Measurements from ENCODE around the gene ZDHHC5. TPM values are rescaled to one million over a fixed set of nuclear protein-coding genes. Genes with fewer than 3 reads are reported as not detected.
A peak's percentile ranks its signal among the peaks of the same experiment; 100 is the strongest.

Gene ZDHHC5
- total and polyA plus RNA-seq, 2 of the 13 experiments (the other 11 are each of a cell fraction or from before 2014, with no cell fraction given) = 26.6 to 34.0 TPM

GRCh38 chr11:57639321-57640067 lies 28.4 kb upstream of the ZDHHC5 start (continued):
- no peak for TF ChIP-seq ZBTB4 (CRISPR knock-in tag; IDR thresholded peaks at IDR 0.05; ENCODE audit: borderline replicate concordance)
- no peak for TF ChIP-seq STAG1 (CRISPR knock-in tag; IDR thresholded peaks at IDR 0.05)
- no peak for TF ChIP-seq ZNF263 (CRISPR knock-in tag; IDR thresholded peaks at IDR 0.05)
- TF ChIP-seq ZNF605 (CRISPR knock-in tag; IDR thresholded peaks at IDR 0.05) = no peak
- no peak for TF ChIP-seq SSRP1 (CRISPR knock-in tag; IDR thresholded peaks at IDR 0.05)
- TF ChIP-seq MEF2D (CRISPR knock-in tag; IDR thresholded peaks at IDR 0.05) = peak; percentile 25; the same call in 1 of the 2 replicates
- no peak for TF ChIP-seq PCBP1 (IDR thresholded peaks at IDR 0.05; ENCODE audit: borderline replicate concordance, low read depth, low read length)
- TF ChIP-seq JUNB (CRISPR knock-in tag; IDR thresholded peaks at IDR 0.05; ENCODE audit: borderline replicate concordance) = no peak
- no peak for TF ChIP-seq ZSCAN20 (CRISPR knock-in tag; IDR thresholded peaks at IDR 0.05; ENCODE audit: borderline replicate concordance)
- TF ChIP-seq FOXO1 (CRISPR knock-in tag; IDR thresholded peaks at IDR 0.05) = no peak
- 0 out of 2 replicates have a peak, but pooled peaks have one; percentile 34 for TF ChIP-seq TFDP2 (CRISPR knock-in tag; IDR thresholded peaks at IDR 0.05)
- TF ChIP-seq ZNF333 (CRISPR knock-in tag; IDR thresholded peaks at IDR 0.05; ENCODE audit: borderline replicate concordance) = no peak
- no peak for TF ChIP-seq ZNF136 (CRISPR knock-in tag; IDR thresholded peaks at IDR 0.05; ENCODE audit: low read depth)
- TF ChIP-seq DMTF1 (CRISPR knock-in tag; IDR thresholded peaks at IDR 0.05) = no peak
- no peak for TF ChIP-seq RARA (CRISPR knock-in tag; IDR thresholded peaks at IDR 0.05)
- no peak for TF ChIP-seq ZNF337 (CRISPR knock-in tag; IDR thresholded peaks at IDR 0.05; ENCODE audit: borderline replicate concordance, low read depth)
- no peak for TF ChIP-seq RFX5 (IDR thresholded peaks at IDR 0.05; ENCODE audit: low read depth, low read length)
- no peak for TF ChIP-seq TFE3 (CRISPR knock-in tag; IDR thresholded peaks at IDR 0.05)
- no peak for TF ChIP-seq ZNF800 (CRISPR knock-in tag; IDR thresholded peaks at IDR 0.05)
- no peak for TF ChIP-seq ZNF543 (CRISPR knock-in tag; IDR thresholded peaks at IDR 0.05)
